ENCODE measurements around the gene HAO2. TPM values are rescaled to one million over a fixed set of nuclear protein-coding genes. Genes with fewer than 3 reads are reported as not detected.

The HAO2 gene
- total RNA-seq, 6 experiments from 2014 or later, result not detected

GRCh38 chr1:119380304-119380703 lies 11.7 kb downstream of the HAO2 start:
- DNase-seq, result no peak
- H3K27ac Mint-ChIP-seq, result no peak overlapping the region
- H3K4me3 Mint-ChIP-seq, result no peak overlapping the region
- no peaks in the 10 kb centered on the region for H3K36me3 Mint-ChIP-seq (ENCODE audit: low read depth)
- H3K4me1 Mint-ChIP-seq (ENCODE audit: low read depth), result no peaks in the 10 kb centered on the region
- H3K9me3 Mint-ChIP-seq, result no peaks in the 10 kb centered on the region
- peaks cover 6% of the 10 kb centered on the region for H3K27me3 Mint-ChIP-seq (ENCODE audit: insufficient read depth)
- no peak for TF ChIP-seq CTCF (IDR thresholded peaks at IDR 0.05)

GRCh38 chr1:119380983-119381662 lies 12.5 kb downstream of the HAO2 start:
- Mint-ChIP-seq H3K27me3 (ENCODE audit: insufficient read depth) (peaks cover 2% of the 10 kb centered on the region), H3K4me3 (no peak overlapping the region), H3K9me3 (no peaks in the 10 kb centered on the region), H3K4me1 (ENCODE audit: low read depth) (no peaks in the 10 kb centered on the region), H3K27ac (no peak overlapping the region), H3K36me3 (ENCODE audit: low read depth) (no peaks in the 10 kb centered on the region)
- no peak for TF ChIP-seq CTCF (IDR thresholded peaks at IDR 0.05)
- DNase-seq, result no peak

GRCh38 chr1:119384591-119384990 lies 16.0 kb downstream of the HAO2 start:
- Mint-ChIP-seq H3K36me3 (ENCODE audit: low read depth) (no peaks in the 10 kb centered on the region), H3K27me3 (ENCODE audit: insufficient read depth) (peaks cover 2% of the 10 kb centered on the region; the same call in 1 of the 2 replicates), H3K9me3 (no peaks in the 10 kb centered on the region), H3K4me3 (no peak overlapping the region), H3K27ac (no peak overlapping the region), H3K4me1 (ENCODE audit: low read depth) (no peaks in the 10 kb centered on the region)
- no peak for TF ChIP-seq CTCF (IDR thresholded peaks at IDR 0.05)
- no peak for DNase-seq

DNA sequence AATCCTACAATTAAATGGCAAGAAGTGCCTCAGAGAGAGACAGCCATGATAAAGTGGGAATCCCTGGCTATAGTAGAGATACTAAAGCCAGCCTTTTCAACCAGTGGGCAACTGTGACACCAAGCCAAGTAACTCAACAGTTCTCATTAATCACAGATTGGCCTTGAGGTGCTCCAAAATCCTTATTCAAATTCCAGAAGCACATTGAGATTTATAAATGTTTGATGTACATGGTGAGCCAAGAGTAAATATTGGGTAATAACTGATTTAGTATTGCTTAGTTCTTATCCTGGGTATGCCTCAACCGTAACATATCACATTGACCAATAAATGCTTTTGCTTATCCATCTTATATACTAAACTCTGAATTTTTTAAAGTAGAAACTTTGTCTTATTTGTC lies 17.1 kb downstream of the HAO2 start:
- Mint-ChIP-seq H3K27me3 (ENCODE audit: insufficient read depth) (peaks cover 2% of the 10 kb centered on the region; the same call in 1 of the 2 replicates), H3K4me1 (ENCODE audit: low read depth) (no peaks in the 10 kb centered on the region), H3K36me3 (ENCODE audit: low read depth) (no peaks in the 10 kb centered on the region), H3K9me3 (no peaks in the 10 kb centered on the region), H3K4me3 (no peak overlapping the region), H3K27ac (no peak overlapping the region)
- DNase-seq, result no peak
- no peak for TF ChIP-seq CTCF (IDR thresholded peaks at IDR 0.05)

DNA sequence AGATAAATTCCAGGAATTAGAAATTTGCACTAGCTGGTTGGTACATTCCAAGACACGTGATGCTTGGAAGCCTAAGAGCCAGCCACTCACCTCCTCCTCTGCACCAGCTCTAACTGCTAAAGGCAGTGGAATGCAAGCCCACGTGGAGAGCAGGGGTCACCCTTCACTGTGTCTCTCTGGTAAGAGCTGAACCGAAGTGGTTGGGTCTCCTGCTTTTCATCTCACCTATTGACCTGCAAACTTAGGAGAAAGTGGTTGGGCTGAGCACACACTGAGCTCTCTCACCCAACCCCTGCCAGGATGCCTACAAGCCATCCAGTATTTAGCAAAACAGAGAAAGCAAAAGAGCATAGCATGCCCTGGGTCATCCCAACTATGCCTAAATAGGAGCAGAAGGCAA lies 19.3 kb downstream of the HAO2 start:
- Mint-ChIP-seq H3K27ac (no peak overlapping the region), H3K4me1 (ENCODE audit: low read depth) (no peaks in the 10 kb centered on the region), H3K27me3 (ENCODE audit: insufficient read depth) (peaks cover 4% of the 10 kb centered on the region), H3K36me3 (ENCODE audit: low read depth) (no peaks in the 10 kb centered on the region), H3K9me3 (no peaks in the 10 kb centered on the region), H3K4me3 (no peak overlapping the region)
- DNase-seq, result no peak
- no peak for TF ChIP-seq CTCF (IDR thresholded peaks at IDR 0.05)

Data from HFFc6 (cell line).